Measurements from ENCODE around the gene GRK4. TPM values are rescaled to one million over a fixed set of nuclear protein-coding genes. Genes with fewer than 3 reads are reported as not detected.

Gene GRK4
- total RNA-seq, 4 donors from 2014 or later, result 4.2 to 10.5 (median 4.7) TPM

DNA sequence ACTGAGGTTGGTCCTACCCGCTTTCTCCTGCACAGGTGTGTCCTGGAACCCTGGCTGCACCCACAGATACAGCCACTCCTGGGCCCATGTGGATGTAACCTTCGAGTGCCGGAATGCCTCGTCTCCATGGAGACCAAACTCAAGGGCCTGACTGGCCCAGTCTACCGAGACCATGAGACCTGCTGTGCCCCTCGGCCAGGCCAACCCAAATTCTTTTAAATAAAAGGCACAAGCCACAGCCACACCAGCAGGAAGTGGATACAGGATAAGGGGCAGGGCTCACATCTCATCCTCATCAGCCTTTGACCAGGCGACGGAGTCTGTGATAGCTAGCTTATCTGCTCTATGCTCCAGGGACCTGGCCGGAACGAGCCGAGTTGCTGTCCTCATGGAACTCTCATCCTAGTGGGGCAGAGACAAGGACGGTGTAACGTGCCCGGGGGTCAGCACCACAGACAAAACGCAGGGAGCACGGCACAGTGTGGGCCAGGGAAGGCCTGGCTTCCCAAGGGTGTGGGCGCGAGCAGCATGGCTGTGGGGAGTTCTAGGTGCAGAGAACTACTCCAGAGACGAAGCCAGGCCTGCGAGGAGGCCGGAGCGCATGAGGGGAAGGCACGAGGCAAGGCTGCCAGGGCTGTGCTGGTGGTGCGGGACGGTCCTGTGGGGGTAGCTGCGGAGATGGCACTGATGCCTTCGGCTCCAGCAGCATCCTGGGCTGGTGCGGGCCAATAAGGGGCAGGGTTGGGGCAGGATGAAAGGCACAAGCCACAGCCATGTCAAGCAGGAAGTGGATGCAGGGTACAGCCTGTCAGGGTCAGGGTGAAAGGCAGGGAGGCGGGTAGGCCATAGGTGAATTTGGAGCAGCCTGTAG is 22.9 kb upstream of the GRK4 start:
- H3K4me3 ChIP-seq (ENCODE audit: low read depth, poor library complexity, severe bottlenecking), result no peak overlapping the region
- TF ChIP-seq POLR2A (IDR thresholded peaks at IDR 0.05), result no peak
- TF ChIP-seq, protein P1, sequence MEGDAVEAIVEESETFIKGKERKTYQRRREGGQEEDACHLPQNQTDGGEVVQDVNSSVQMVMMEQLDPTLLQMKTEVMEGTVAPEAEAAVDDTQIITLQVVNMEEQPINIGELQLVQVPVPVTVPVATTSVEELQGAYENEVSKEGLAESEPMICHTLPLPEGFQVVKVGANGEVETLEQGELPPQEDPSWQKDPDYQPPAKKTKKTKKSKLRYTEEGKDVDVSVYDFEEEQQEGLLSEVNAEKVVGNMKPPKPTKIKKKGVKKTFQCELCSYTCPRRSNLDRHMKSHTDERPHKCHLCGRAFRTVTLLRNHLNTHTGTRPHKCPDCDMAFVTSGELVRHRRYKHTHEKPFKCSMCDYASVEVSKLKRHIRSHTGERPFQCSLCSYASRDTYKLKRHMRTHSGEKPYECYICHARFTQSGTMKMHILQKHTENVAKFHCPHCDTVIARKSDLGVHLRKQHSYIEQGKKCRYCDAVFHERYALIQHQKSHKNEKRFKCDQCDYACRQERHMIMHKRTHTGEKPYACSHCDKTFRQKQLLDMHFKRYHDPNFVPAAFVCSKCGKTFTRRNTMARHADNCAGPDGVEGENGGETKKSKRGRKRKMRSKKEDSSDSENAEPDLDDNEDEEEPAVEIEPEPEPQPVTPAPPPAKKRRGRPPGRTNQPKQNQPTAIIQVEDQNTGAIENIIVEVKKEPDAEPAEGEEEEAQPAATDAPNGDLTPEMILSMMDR (IDR thresholded peaks at IDR 0.05), result no peak
- peak in 1 of 2 donors; percentile 83 for DNase-seq (ENCODE audit: low spot score in 2 of 2)
- whole genome bisulfite sequencing, 2 donors, result 87 to 90% methylated on average over 29 of the region's 29 CpGs
- intact Hi-C loops (cut with DNase I; ENCODE audit: low total_unique reads), result loop anchor here (10.0 kb wide), 1 partner anchor 176 kb away; no protein-coding TSS in a partner anchor

DNA sequence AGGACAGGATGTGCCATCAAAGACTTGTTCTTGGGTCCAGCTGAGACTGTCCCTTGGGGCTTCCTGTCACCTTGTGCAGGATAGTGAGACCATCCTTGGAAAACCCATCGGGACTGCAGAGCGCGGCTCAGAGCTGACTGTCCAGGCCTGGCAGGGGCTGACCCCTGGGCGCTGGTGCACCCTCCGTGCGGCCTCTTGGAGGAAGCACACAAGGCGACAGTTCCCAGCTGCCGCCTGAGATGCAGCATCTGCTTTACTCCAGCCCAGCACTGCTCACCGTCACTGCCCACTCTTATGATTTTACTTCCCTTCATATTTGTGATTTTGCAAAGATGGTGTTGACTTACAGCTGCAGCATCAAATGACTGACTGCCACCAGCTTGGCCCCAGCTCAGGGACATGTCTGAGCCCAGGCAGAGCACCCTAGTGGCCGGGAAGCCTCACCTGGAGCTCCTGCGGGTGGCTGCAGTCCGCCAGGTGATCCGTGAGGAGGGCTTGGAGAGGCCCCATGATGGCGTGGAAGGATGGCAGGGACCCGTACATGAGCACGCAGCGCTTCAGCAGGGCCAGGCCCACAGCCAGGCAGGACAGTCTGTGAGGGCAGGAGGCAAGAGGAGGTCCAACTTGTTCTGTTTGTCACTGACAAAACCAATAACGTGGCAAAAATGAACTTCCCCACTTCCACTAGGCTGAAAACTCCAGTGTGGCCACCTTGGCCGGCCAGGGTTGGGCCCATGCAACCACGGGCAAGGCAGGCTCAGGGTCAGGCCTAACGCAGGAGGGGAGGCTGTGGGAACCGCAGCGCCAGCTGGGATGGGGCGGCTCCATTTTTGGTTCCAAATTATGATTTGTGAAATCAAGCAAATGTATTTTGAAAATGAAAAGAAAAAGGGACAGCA is 22.0 kb upstream of the GRK4 start:
- DNase-seq (ENCODE audit: low spot score in 2 of 2), result peak in 1 of 2 donors; percentile 83

GRCh38 chr4:2942037-2942531 is 21.3 kb upstream of the GRK4 start:
- WGBS, 2 donors, result 83 to 93% methylated on average over 21 of the region's 21 CpGs
- intact Hi-C loops (cut with DNase I; ENCODE audit: low total_unique reads), result loop anchor here (10.0 kb wide), 1 partner anchor 177 kb away; no protein-coding TSS in a partner anchor

More for the DNA sequence above, 22.0 kb upstream of the GRK4 start:
- WGBS, 2 donors, result 91 to 93% methylated on average over 23 to 24 of the region's 24 CpGs
- intact Hi-C loops (cut with DNase I; ENCODE audit: low total_unique reads), result loop anchor here (10.0 kb wide), 1 partner anchor 177 kb away; no protein-coding TSS in a partner anchor
- no peak overlapping the region for H3K4me3 ChIP-seq (ENCODE audit: low read depth, poor library complexity, severe bottlenecking)
- TF ChIP-seq, protein P1 (IDR thresholded peaks at IDR 0.05), result no peak
- no peak for TF ChIP-seq POLR2A (IDR thresholded peaks at IDR 0.05)

GRCh38 chr4:2942532-2943363 is 20.6 kb upstream of the GRK4 start:
- TF ChIP-seq, protein P1 (IDR thresholded peaks at IDR 0.05), result no peak
- no peak for TF ChIP-seq POLR2A (IDR thresholded peaks at IDR 0.05)
- 64 to 65% methylated on average over 31 of the region's 31 CpGs for WGBS, 2 donors
- DNase-seq (ENCODE audit: low spot score in 2 of 2), result peak; percentile 16 to 88
- no peak overlapping the region for H3K4me3 ChIP-seq (ENCODE audit: low read depth, poor library complexity, severe bottlenecking)
- intact Hi-C loops (cut with DNase I; ENCODE audit: low total_unique reads), result loop anchor here (10.0 kb wide), 1 partner anchor 178 kb away; no protein-coding TSS in a partner anchor

More at GRCh38 chr4:2942037-2942531, 21.3 kb upstream of the GRK4 start:
- H3K4me3 ChIP-seq (ENCODE audit: low read depth, poor library complexity, severe bottlenecking), result no peak overlapping the region
- DNase-seq (ENCODE audit: low spot score in 2 of 2), result peak; percentile 13 to 59
- TF ChIP-seq POLR2A (IDR thresholded peaks at IDR 0.05), result no peak
- TF ChIP-seq, protein P1 (IDR thresholded peaks at IDR 0.05), result no peak
